GM12864 (cell line): ENCODE measurements around the gene KCNN3.

Source experiments
- DNase-seq: peaks from one replicate; pipeline ENCODE4 v3.0.0-alpha.2; 2011; ENCODE audit warnings: low read depth
- H3K4me3 ChIP-seq: 2 replicates; pipeline ENCODE4 v1.5.1; 2011; ENCODE audit warnings: mild to moderate bottlenecking, low read depth, low read length, control low read depth
- CTCF ChIP-seq: IDR thresholded peaks from 2 replicates; pipeline ENCODE4 v1.5.1; 2011; ENCODE audit warnings: low read depth, mild to moderate bottlenecking, moderate library complexity, low read length, control low read depth, inconsistent platforms; ENCODE audit errors: missing control alignments

The KCNN3 gene

GRCh38 chr1:154819628-154820590, 50.2 kb downstream of the KCNN3 start:
- H3K4me3 ChIP-seq, result no peak overlapping the region
- TF ChIP-seq CTCF, result peak; percentile 70
- DNase-seq, result no peak

GRCh38 chr1:154818911-154819310, 51.2 kb downstream of the KCNN3 start:
- no peak overlapping the region for H3K4me3 ChIP-seq
- TF ChIP-seq CTCF, result no peak

GRCh38 chr1:154816937-154817336, 53.1 kb downstream of the KCNN3 start:
- no peak for DNase-seq
- no peak overlapping the region for H3K4me3 ChIP-seq
- no peak for TF ChIP-seq CTCF

More at GRCh38 chr1:154818911-154819310, 51.2 kb downstream of the KCNN3 start:
- no peak for DNase-seq

GRCh38 chr1:154816369-154816768, 53.7 kb downstream of the KCNN3 start:
- DNase-seq, result no peak
- TF ChIP-seq CTCF, result no peak
- H3K4me3 ChIP-seq, result no peak overlapping the region

GRCh38 chr1:154813846-154814505, 56.1 kb downstream of the KCNN3 start:
- TF ChIP-seq CTCF, result no peak
- no peak for DNase-seq

GRCh38 chr1:154813300-154813816, 56.7 kb downstream of the KCNN3 start:
- no peak overlapping the region for H3K4me3 ChIP-seq
- TF ChIP-seq CTCF, result no peak
- no peak for DNase-seq

More at GRCh38 chr1:154813846-154814505, 56.1 kb downstream of the KCNN3 start:
- H3K4me3 ChIP-seq, result no peak overlapping the region
